GM23338 (cell line): ENCODE results near the gene FARSB. TPM values are rescaled to one million over a fixed set of nuclear protein-coding genes. Genes with fewer than 3 reads are reported as not detected.

Source experiments
- ATAC-seq: fragments of 200-7000 bp; cut with Tn5 transposase; 3 replicates; pipeline ENCODE4 v1.9.1; 2020
- DNase-seq: peaks from one replicate; pipeline ENCODE4 v3.0.0-alpha.2; 2015; ENCODE audit warnings: low spot score
- H2AFZ ChIP-seq: fragments of 200-600 bp; sonication (generic); 2 replicates; pipeline ENCODE4 v1.8.0; 2016; ENCODE audit warnings: antibody characterized with exemption, mild to moderate bottlenecking, moderate library complexity
- H3F3A ChIP-seq: fragments of 200-600 bp; sonication (generic); replicated peaks from 2 replicates; pipeline ENCODE4 v1.8.0; 2017; ENCODE audit warnings: antibody characterized with exemption, mixed run types, low read depth
- H3K27ac ChIP-seq: fragments of 200-600 bp; sonication (generic); 2 replicates; pipeline ENCODE4 v1.6.1; 2016; ENCODE audit warnings: low read depth
- H3K27me3 ChIP-seq: fragments of 200-600 bp; sonication (generic); 2 replicates; pipeline ENCODE4 v1.8.0; 2016; ENCODE audit warnings: mild to moderate bottlenecking, mixed run types, moderate library complexity; ENCODE audit not compliant: insufficient read depth
- H3K36me3 ChIP-seq: fragments of 200-600 bp; sonication (generic); 2 replicates; pipeline ENCODE4 v1.8.0; 2016; ENCODE audit warnings: mild to moderate bottlenecking; ENCODE audit not compliant: insufficient read depth
- H3K4me1 ChIP-seq: fragments of 200-600 bp; sonication (generic); 2 replicates; pipeline ENCODE4 v1.8.0; 2016; ENCODE audit warnings: mild to moderate bottlenecking, moderate library complexity; ENCODE audit not compliant: insufficient read depth
- H3K4me2 ChIP-seq: fragments of 200-600 bp; sonication (generic); 2 replicates; pipeline ENCODE4 v1.7.1; 2017; ENCODE audit warnings: mixed run types
- H3K4me3 ChIP-seq: fragments of 200-600 bp; sonication (generic); 2 replicates; pipeline ENCODE4 v1.6.1; 2016; ENCODE audit warnings: mixed run types
- H3K79me2 ChIP-seq: fragments of 200-600 bp; sonication (generic); replicated peaks from 2 replicates; pipeline ENCODE4 v1.8.0; 2017; ENCODE audit warnings: mild to moderate bottlenecking; ENCODE audit not compliant: insufficient read depth
- H3K9me2 ChIP-seq: fragments of 200-600 bp; sonication (generic); 2 replicates; pipeline ENCODE4 v1.8.0; 2017; ENCODE audit not compliant: insufficient read depth
- H4K20me1 ChIP-seq: fragments of 200-600 bp; sonication (generic); replicated peaks from 2 replicates; pipeline ENCODE4 v1.8.0; 2017; ENCODE audit warnings: mild to moderate bottlenecking; ENCODE audit not compliant: insufficient read depth
- H3K27ac Mint-ChIP-seq: 2 replicates; pipeline ENCODE4 v1.8.0; 2020; ENCODE audit warnings: inconsistent platforms, mild to moderate bottlenecking, moderate library complexity, mixed read lengths
- H3K27me3 Mint-ChIP-seq: 3 replicates; pipeline ENCODE4 v1.8.0; 2022; ENCODE audit warnings: low read depth, mild to moderate bottlenecking, moderate library complexity, mixed read lengths, inconsistent platforms; ENCODE audit not compliant: insufficient read depth, poor library complexity
- H3K36me3 Mint-ChIP-seq: 3 replicates; pipeline ENCODE4 v1.8.0; 2021; ENCODE audit warnings: low read depth, mild to moderate bottlenecking, inconsistent platforms, moderate library complexity, mixed read lengths
- H3K4me1 Mint-ChIP-seq: 3 replicates; pipeline ENCODE4 v1.8.0; 2020; ENCODE audit warnings: mild to moderate bottlenecking, inconsistent platforms, mixed read lengths
- H3K4me3 Mint-ChIP-seq: 3 replicates; pipeline ENCODE4 v1.8.0; 2021; ENCODE audit warnings: moderate library complexity, mild to moderate bottlenecking, inconsistent platforms, mixed read lengths
- H3K9me3 Mint-ChIP-seq: 3 replicates; pipeline ENCODE4 v1.8.0; 2020; ENCODE audit warnings: moderate library complexity, mild to moderate bottlenecking, inconsistent platforms, mixed read lengths
- ETS1 ChIP-seq: IDR thresholded peaks from 2 replicates; pipeline ENCODE4 v1.6.1; 2016; ENCODE audit warnings: antibody characterized with exemption
- JUNB ChIP-seq: IDR thresholded peaks from one replicate; pipeline ENCODE4 v1.6.1; 2016; ENCODE audit warnings: antibody characterized with exemption; ENCODE audit not compliant: unreplicated experiment
- POLR2AphosphoS5 ChIP-seq: IDR thresholded peaks from 2 replicates; pipeline ENCODE4 v1.6.1; 2016; ENCODE audit warnings: antibody characterized with exemption, low read depth
- STAT1 ChIP-seq: IDR thresholded peaks from one replicate; pipeline ENCODE4 v1.6.1; 2016; ENCODE audit warnings: antibody characterized with exemption; ENCODE audit not compliant: unreplicated experiment
- ZNF331 ChIP-seq: fragments of 250-450 bp; sonication (Bioruptor Pico); IDR thresholded peaks from 2 replicates; pipeline ENCODE4 v1.5.0; 2020; ENCODE audit warnings: low read depth, mild to moderate bottlenecking, moderate library complexity
- polyA plus RNA-seq: library from polyadenylated mRNA; unstranded; fragments of >200 nt; fragmentation: Nextera tagmentation; extraction: Ambion mirVana; gene quantifications from 2 replicates; pipeline ENCODE4 v1.2.1, GENCODE V29; 2016
- total RNA-seq: library from RNA; depleted of rRNA; stranded (reverse); fragments of >200 nt; shearing (Covaris generic); gene quantifications from 2 replicates; pipeline ENCODE4 v1.2.3, GENCODE V29; 2014
- TF ChIP-seq, protein P1 (sequence below): fragments of 250-450 bp; sonication (Bioruptor Pico); IDR thresholded peaks from 2 replicates; pipeline ENCODE4 v1.5.0; 2020; ENCODE audit warnings: mild to moderate bottlenecking, moderate library complexity

Gene FARSB
- total and polyA plus RNA-seq, 2 experiments from 2014 or later, result 32.5 to 40.0 TPM

GRCh38 chr2:222525811-222526210 is 130.1 kb downstream of the FARSB start (continued):
- TF ChIP-seq, protein P1, sequence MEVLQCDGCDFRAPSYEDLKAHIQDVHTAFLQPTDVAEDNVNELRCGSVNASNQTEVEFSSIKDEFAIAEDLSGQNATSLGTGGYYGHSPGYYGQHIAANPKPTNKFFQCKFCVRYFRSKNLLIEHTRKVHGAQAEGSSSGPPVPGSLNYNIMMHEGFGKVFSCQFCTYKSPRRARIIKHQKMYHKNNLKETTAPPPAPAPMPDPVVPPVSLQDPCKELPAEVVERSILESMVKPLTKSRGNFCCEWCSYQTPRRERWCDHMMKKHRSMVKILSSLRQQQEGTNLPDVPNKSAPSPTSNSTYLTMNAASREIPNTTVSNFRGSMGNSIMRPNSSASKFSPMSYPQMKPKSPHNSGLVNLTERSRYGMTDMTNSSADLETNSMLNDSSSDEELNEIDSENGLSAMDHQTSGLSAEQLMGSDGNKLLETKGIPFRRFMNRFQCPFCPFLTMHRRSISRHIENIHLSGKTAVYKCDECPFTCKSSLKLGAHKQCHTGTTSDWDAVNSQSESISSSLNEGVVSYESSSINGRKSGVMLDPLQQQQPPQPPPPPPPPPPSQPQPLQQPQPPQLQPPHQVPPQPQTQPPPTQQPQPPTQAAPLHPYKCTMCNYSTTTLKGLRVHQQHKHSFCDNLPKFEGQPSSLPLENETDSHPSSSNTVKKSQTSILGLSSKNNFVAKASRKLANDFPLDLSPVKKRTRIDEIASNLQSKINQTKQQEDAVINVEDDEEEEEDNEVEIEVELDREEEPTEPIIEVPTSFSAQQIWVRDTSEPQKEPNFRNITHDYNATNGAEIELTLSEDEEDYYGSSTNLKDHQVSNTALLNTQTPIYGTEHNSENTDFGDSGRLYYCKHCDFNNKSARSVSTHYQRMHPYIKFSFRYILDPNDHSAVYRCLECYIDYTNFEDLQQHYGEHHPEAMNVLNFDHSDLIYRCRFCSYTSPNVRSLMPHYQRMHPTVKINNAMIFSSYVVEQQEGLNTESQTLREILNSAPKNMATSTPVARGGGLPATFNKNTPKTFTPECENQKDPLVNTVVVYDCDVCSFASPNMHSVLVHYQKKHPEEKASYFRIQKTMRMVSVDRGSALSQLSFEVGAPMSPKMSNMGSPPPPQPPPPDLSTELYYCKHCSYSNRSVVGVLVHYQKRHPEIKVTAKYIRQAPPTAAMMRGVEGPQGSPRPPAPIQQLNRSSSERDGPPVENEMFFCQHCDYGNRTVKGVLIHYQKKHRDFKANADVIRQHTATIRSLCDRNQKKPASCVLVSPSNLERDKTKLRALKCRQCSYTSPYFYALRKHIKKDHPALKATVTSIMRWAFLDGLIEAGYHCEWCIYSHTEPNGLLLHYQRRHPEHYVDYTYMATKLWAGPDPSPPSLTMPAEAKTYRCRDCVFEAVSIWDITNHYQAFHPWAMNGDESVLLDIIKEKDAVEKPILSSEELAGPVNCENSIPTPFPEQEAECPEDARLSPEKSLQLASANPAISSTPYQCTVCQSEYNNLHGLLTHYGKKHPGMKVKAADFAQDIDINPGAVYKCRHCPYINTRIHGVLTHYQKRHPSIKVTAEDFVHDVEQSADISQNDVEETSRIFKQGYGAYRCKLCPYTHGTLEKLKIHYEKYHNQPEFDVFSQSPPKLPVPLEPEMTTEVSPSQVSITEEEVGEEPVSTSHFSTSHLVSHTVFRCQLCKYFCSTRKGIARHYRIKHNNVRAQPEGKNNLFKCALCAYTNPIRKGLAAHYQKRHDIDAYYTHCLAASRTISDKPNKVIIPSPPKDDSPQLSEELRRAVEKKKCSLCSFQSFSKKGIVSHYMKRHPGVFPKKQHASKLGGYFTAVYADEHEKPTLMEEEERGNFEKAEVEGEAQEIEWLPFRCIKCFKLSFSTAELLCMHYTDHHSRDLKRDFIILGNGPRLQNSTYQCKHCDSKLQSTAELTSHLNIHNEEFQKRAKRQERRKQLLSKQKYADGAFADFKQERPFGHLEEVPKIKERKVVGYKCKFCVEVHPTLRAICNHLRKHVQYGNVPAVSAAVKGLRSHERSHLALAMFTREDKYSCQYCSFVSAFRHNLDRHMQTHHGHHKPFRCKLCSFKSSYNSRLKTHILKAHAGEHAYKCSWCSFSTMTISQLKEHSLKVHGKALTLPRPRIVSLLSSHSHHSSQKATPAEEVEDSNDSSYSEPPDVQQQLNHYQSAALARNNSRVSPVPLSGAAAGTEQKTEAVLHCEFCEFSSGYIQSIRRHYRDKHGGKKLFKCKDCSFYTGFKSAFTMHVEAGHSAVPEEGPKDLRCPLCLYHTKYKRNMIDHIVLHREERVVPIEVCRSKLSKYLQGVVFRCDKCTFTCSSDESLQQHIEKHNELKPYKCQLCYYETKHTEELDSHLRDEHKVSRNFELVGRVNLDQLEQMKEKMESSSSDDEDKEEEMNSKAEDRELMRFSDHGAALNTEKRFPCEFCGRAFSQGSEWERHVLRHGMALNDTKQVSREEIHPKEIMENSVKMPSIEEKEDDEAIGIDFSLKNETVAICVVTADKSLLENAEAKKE, result no peak
- no peak for TF ChIP-seq STAT1
- TF ChIP-seq ZNF331 (CRISPR knock-in tag), result no peak

- DNase-seq, result no peak
- Histone ChIP-seq H3K36me3 (no peaks in the 10 kb centered on the region), H3K4me3 (no peak overlapping the region), H3F3A (no peaks in the 10 kb centered on the region), H3K27me3 (no peaks in the 10 kb centered on the region), H3K9me2 (no peaks in the 10 kb centered on the region), H3K4me1 (no peaks in the 10 kb centered on the region), H3K79me2 (no peaks in the 10 kb centered on the region), H3K27ac (no peak overlapping the region), H2AFZ (no peak overlapping the region), H3K4me2 (no peak overlapping the region), H4K20me1 (no peaks in the 10 kb centered on the region)
- Mint-ChIP-seq H3K36me3 (no peaks in the 10 kb centered on the region), H3K4me3 (no peak overlapping the region), H3K27ac (no peak overlapping the region), H3K4me1 (no peaks in the 10 kb centered on the region; the same call in 1 of the 3 replicates), H3K27me3 (peaks cover 2% of the 10 kb centered on the region), H3K9me3 (no peaks in the 10 kb centered on the region)
- ATAC-seq, result no peak
- TF ChIP-seq ETS1 (no peak), POLR2AphosphoS5 (no peak), JUNB (no peak)
- TF ChIP-seq, protein P1, result no peak
Observed at GRCh38 chr2:222523783-222524544, 131.9 kb downstream of the FARSB start.
